Glutamatergic neuron (in vitro differentiated cells): ENCODE results near the gene PSMD3. TPM values are rescaled to one million over a fixed set of nuclear protein-coding genes. Genes with fewer than 3 reads are reported as not detected.

Experiments used
- DNase-seq: peaks from one replicate; pipeline ENCODE4 v3.0.0; 2022
- H3K27ac Mint-ChIP-seq: one replicate; pipeline ENCODE4 v1.8.0; 2020; ENCODE audit warnings: mild to moderate bottlenecking, mixed read lengths, inconsistent platforms; ENCODE audit not compliant: unreplicated experiment
- H3K27me3 Mint-ChIP-seq: one replicate; pipeline ENCODE4 v1.8.0; 2020; ENCODE audit warnings: mild to moderate bottlenecking, moderate library complexity, mixed read lengths, inconsistent platforms; ENCODE audit not compliant: unreplicated experiment
- H3K36me3 Mint-ChIP-seq: one replicate; pipeline ENCODE4 v1.8.0; 2020; ENCODE audit warnings: mild to moderate bottlenecking, mixed read lengths, inconsistent platforms; ENCODE audit not compliant: unreplicated experiment
- H3K4me1 Mint-ChIP-seq: one replicate; pipeline ENCODE4 v1.8.0; 2020; ENCODE audit warnings: mild to moderate bottlenecking, low read depth, mixed read lengths, inconsistent platforms; ENCODE audit not compliant: unreplicated experiment
- H3K4me3 Mint-ChIP-seq: one replicate; pipeline ENCODE4 v1.8.0; 2020; ENCODE audit warnings: mild to moderate bottlenecking, mixed read lengths, inconsistent platforms; ENCODE audit not compliant: unreplicated experiment
- H3K9me3 Mint-ChIP-seq: one replicate; pipeline ENCODE4 v1.8.0; 2020; ENCODE audit warnings: mild to moderate bottlenecking, moderate library complexity, mixed read lengths, inconsistent platforms; ENCODE audit not compliant: unreplicated experiment
- total RNA-seq: library from RNA; stranded (reverse); fragmentation: NEBNext Ultra II Directional; extraction: Animal tissue kit (Norgen Biotek cat#: 25700); gene quantifications from one replicate; pipeline ENCODE4 v1.2.1, GENCODE V29; 2021; ENCODE audit not compliant: unreplicated experiment
- TF ChIP-seq, protein P1 (sequence below): fragments of 200-600 bp; sonication (generic); IDR thresholded peaks from one replicate; pipeline ENCODE4 v1.5.0; 2021; ENCODE audit not compliant: partially characterized antibody, unreplicated experiment

PSMD3 gene
- total RNA-seq, 1 donor from 2014 or later: 113 TPM

DNA sequence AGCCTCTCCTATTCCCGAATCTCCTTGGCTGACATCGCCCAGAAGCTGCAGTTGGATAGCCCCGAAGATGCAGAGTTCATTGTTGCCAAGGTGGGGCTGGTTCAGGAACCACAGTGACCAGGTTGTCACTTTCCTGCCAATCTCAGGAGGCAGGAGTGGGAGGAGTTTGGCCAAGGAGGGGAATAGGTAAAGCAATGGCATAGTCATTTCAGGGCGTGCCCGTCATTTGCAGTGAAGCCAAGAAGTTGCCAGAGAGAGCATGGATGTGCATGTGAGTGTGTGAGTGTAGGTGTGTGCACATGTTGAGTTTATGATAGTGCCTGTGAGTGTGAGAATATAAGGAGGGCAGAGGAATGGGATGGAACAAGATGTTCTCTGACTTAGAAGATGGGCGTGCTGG is 14.8 kb downstream of the PSMD3 start:
- no peaks in the 10 kb centered on the region for H3K36me3 Mint-ChIP-seq
- no peak for DNase-seq
- no peak overlapping the region for H3K4me3 Mint-ChIP-seq
- H3K27me3 Mint-ChIP-seq: no peaks in the 10 kb centered on the region
- TF ChIP-seq, protein P1, sequence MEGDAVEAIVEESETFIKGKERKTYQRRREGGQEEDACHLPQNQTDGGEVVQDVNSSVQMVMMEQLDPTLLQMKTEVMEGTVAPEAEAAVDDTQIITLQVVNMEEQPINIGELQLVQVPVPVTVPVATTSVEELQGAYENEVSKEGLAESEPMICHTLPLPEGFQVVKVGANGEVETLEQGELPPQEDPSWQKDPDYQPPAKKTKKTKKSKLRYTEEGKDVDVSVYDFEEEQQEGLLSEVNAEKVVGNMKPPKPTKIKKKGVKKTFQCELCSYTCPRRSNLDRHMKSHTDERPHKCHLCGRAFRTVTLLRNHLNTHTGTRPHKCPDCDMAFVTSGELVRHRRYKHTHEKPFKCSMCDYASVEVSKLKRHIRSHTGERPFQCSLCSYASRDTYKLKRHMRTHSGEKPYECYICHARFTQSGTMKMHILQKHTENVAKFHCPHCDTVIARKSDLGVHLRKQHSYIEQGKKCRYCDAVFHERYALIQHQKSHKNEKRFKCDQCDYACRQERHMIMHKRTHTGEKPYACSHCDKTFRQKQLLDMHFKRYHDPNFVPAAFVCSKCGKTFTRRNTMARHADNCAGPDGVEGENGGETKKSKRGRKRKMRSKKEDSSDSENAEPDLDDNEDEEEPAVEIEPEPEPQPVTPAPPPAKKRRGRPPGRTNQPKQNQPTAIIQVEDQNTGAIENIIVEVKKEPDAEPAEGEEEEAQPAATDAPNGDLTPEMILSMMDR: no peak
- no peaks in the 10 kb centered on the region for H3K4me1 Mint-ChIP-seq
- H3K9me3 Mint-ChIP-seq: peaks cover 2% of the 10 kb centered on the region
- H3K27ac Mint-ChIP-seq: no peak overlapping the region

DNA sequence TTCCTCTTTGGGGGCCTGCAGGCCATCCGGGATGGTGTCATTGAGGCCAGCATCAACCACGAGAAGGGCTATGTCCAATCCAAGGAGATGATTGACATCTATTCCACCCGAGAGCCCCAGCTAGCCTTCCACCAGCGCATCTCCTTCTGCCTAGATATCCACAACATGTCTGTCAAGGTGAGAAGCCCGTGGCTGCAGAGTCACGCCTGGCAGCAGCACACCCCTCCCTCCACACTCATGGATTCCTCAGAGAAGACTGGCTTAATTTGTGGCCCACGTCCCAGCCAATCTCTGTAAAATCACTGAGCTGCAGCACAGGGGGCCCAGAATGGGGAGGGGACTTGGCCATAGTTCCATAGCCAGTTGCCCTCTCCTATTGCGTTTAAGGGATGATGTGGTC is 15.6 kb downstream of the PSMD3 start:
- TF ChIP-seq, protein P1: no peak
- Mint-ChIP-seq H3K27ac (no peak overlapping the region), H3K9me3 (peaks cover 2% of the 10 kb centered on the region), H3K36me3 (no peaks in the 10 kb centered on the region), H3K27me3 (no peaks in the 10 kb centered on the region), H3K4me1 (no peaks in the 10 kb centered on the region), H3K4me3 (no peak overlapping the region)
- DNase-seq: no peak

DNA sequence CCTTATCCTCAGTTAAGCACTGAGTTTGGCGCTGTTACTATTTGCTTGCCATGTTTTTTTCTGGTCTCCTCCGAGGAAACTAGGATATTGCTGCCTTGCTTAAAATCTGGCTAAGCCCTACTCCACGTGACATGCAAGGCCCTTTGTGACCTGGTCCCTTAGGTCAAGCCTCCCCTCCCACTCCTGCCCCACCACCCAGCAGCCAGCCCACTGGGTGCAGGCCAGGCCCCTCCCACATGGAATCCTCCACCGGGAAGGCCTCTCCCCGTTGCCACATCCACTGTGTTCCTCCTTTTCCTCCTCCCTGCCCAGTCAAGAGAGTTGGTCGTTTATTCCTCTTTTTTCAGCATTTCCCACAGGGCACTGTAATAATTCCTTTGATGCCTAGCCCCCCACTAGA is 16.2 kb downstream of the PSMD3 start:
- H3K36me3 Mint-ChIP-seq: no peaks in the 10 kb centered on the region
- H3K4me3 Mint-ChIP-seq: no peak overlapping the region
- DNase-seq: no peak
- TF ChIP-seq, protein P1: no peak
- H3K27ac Mint-ChIP-seq: no peak overlapping the region
- H3K27me3 Mint-ChIP-seq: no peaks in the 10 kb centered on the region
- peaks cover 2% of the 10 kb centered on the region for H3K9me3 Mint-ChIP-seq
- H3K4me1 Mint-ChIP-seq: no peaks in the 10 kb centered on the region

DNA sequence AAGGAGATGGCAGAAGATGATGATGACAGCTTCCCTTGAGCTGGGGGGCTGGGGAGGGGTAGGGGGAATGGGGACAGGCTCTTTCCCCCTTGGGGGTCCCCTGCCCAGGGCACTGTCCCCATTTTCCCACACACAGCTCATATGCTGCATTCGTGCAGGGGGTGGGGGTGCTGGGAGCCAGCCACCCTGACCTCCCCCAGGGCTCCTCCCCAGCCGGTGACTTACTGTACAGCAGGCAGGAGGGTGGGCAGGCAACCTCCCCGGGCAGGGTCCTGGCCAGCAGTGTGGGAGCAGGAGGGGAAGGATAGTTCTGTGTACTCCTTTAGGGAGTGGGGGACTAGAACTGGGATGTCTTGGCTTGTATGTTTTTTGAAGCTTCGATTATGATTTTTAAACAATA is 16.9 kb downstream of the PSMD3 start:
- H3K27ac Mint-ChIP-seq: no peak overlapping the region
- TF ChIP-seq, protein P1: no peak
- H3K36me3 Mint-ChIP-seq: no peaks in the 10 kb centered on the region
- H3K4me3 Mint-ChIP-seq: no peak overlapping the region
- peaks cover 2% of the 10 kb centered on the region for H3K9me3 Mint-ChIP-seq
- H3K27me3 Mint-ChIP-seq: no peaks in the 10 kb centered on the region
- H3K4me1 Mint-ChIP-seq: no peaks in the 10 kb centered on the region
- no peak for DNase-seq

DNA sequence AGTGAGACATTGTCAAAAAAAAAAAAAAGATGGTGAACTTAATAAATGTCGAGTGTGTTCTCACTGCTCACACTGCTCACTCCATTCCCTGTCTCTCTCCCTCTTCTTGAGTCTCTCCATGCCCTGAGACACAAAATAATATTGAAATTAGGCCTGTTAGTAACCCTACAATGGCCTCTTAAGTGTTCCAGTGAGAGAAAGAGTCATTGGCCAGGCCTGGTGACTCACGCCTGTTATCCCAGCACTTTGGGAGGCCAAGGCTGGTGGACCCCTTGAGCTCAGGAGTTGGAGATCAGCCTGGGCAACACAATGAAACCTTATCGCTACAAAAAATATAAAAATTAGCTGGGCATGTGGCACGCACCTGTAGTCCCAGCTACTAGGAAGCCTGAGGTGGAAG is 18.5 kb downstream of the PSMD3 start:
- TF ChIP-seq, protein P1: no peak
- Mint-ChIP-seq H3K4me1 (no peaks in the 10 kb centered on the region), H3K27me3 (no peaks in the 10 kb centered on the region), H3K36me3 (no peaks in the 10 kb centered on the region), H3K4me3 (no peak overlapping the region), H3K27ac (peak overlapping the region; percentile 38), H3K9me3 (peaks cover 2% of the 10 kb centered on the region)
- DNase-seq: no peak
